CD4-positive, alpha-beta T cell treated with Interferon alpha-2 for 1 hour (primary cell): ENCODE results near the gene FAM43A.

Source experiments
- DNase-seq, 2 donors: peaks; one replicate each; pipeline ENCODE4 v3.0.0-alpha.2; 2020 to 2022

FAM43A gene

DNA sequence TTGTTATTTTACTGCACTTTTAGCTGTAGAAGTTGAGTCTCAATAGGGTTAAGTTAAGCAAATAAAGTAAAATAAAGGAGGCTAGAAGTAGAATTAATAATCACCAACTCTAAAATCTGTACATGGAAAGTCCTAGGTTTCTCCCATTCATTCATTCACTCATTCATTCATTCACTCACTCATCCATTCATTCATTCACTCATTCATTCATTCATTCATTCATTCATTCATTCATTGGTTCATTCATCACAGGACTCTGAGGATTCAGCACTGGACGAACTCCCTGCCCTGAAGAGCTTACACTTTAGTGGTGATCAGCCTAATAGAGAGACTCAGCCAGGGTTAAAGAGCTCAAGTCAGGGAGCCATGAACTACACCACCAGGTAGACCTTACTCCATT lies 9.2 kb upstream of the FAM43A start:
- DNase-seq: no peak

DNA sequence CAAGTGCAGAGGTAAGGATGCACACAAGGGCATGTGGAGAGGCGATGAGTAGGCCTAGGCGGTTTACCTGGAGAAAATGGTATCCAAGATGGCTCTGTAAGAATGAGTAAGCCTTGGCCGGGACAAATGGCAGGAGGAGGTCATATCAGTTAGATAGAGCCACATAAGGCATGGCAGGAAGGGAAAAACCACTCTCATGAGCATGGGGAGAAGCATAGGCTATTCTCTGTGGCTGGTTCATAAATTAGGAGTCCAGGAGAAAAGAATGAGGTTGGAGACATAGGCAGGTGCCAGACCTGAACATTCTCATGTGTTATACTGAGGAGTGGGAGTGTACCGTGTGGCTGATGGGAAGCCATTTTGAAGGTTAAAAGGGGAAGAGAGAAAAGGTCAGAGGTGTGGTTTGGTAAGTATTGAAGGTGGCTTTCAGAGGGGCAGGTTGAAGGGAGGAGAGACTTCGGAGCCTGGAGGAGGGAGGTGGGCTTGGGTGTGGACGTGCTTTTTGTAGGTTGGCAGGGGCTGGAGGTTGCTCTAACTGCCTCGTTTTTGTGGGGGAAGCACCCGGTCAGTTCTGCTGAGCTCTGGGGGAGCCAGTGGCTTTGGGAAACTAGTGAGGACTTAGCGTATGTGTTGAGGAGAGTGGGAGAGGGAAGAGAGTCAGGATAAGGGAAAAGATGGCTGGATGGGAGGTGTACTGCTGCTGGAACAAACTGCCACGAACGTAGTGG lies 4.6 kb upstream of the FAM43A start:
- DNase-seq: no peak

DNA sequence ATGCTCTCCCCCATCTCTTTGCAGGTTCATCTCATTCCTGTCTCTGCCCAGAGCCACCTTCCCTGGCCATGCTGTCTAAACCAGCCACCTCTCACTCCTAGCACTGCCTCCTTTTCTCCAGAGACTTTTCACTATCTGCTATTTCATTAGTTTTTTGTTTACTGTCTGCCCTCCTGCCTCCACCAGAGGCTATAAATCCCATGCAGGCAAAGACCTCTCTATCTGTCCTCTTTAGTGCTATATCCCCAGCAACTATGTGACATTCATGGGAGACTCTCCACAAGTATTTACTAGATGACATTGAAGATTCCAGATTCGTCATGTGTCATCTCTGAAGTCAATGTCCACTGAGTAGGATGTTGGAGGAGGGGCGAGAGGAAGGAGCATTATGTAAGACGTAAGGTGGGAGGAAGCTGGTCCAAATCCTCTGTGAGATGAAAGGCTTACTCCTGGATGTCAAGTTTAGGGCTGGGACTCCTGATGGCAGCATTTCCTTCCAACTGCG lies 3.4 kb upstream of the FAM43A start:
- DNase-seq: no peak

GRCh38 chr3:194682694-194683310 lies 2.9 kb upstream of the FAM43A start:
- peak; percentile 71 to 81 for DNase-seq

GRCh38 chr3:194683380-194683779 lies 2.3 kb upstream of the FAM43A start:
- no peak for DNase-seq

DNA sequence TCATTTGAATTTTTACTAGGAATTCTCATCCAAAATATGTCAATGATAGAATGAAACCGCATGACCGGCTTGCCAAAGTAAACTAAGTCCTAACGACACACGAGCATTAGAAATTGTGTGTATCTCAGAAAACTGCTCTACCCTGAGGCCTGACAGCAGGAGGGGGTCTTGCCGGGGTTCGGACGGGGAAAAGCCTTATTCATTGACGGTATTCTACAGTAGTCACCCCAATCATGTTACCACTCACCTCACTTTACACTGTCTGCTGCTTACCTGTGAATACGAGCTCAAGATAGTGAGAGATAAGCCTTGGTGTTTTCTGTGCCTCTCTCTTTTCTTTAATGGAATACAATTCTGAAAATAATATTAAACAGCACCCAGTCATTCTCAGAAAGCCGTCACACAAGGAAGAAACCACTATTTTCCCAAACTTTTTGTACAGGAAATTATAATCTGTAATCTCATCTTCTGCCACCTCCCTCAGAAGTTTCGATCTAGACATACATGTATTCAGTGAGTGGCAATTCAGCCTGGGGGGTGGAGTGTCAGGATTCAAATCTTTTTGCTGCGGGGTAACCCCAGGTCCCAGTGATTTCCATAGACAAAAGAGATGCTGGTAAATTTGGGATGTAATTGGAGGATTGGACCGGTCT lies 492 bp upstream of the FAM43A start:
- no peak for DNase-seq

GRCh38 chr3:194686414-194686815 lies 732 bp downstream of the FAM43A start:
- DNase-seq: no peak

DNA sequence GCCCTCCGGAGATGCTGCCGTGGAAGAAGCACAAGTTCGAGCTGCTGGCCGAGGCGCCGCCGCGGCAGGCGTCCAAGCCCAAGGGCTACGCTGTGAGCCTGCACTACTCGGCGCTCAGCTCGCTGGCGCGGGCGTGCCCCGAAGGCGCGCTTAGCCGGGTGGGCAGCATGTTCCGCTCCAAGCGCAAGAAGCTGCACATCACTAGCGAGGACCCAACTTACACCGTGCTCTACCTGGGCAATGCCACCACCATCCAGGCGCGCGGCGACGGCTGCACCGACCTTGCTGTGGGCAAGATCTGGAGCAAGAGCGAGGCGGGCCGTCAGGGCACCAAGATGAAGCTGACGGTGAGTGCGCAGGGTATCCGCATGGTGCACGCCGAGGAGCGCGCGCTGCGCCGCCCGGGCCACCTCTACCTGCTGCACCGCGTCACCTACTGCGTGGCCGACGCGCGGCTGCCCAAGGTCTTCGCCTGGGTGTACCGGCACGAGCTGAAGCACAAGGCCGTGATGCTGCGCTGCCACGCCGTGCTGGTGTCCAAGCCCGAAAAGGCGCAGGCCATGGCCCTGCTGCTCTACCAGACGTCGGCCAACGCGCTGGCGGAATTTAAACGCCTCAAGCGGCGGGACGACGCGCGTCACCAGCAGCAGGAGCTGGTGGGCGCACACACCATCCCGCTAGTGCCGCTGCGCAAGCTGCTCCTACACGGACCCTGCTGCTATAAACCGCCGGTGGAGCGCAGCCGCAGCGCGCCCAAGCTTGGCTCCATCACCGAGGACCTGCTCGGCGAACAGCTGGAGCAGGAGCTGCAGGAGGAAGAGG lies 1.3 kb downstream of the FAM43A start:
- peak; percentile 1 to 16 for DNase-seq

GRCh38 chr3:194687638-194688199 lies 2.0 kb downstream of the FAM43A start:
- DNase-seq: peak; percentile 74 to 76

DNA sequence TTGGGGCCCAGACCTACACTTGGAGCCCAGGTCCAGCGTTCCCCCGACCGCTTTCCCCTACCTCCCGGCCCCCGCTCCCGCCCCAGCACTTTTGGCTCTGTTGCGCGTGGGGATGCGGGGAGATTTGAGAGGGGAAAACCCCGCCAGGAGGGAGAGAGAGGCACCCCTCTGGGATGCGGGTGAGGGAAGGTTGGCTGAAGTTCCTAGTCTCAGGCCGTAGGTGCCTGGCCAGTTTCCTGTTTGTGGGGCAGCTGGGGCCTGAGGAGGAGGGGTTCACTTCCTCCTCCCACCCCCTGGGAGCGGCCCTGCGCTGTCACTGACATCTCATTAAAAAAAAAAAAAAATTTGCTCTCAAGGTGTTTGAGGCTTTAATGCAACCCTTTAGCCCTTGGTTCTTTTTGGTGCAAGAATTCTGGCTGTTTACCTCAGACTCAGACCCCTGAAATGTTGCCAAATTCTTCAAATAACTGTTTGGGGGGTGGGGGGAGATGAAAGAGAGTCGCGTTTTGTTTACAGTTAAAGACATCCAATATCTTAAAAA lies 2.6 kb downstream of the FAM43A start:
- peak; percentile 33 to 49 for DNase-seq

DNA sequence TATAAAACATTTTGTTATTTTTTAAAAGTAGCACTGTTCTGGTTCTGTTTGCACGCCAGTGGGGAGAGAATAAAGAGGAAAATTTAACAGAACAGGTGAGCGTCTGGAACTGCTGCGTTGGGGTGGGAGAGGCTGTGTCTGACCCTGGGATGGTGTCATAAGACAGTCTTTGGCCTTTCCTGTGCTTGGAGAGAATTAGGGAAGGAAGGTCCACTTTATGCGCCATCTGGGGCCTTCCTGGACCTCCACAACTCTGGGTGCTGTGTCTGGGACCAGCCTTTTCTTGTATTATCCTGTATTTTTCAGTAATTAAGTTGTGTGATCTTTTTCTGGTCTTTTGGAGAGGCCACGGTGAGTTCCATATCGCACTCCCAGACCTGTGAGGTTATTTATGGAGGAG lies 3.3 kb downstream of the FAM43A start:
- DNase-seq: no peak

- DNase-seq: no peak
Observed at GRCh38 chr3:194689493-194689944, 3.8 kb downstream of the FAM43A start.

- DNase-seq: no peak
Observed at GRCh38 chr3:194690501-194691372, 5.1 kb downstream of the FAM43A start.

DNA sequence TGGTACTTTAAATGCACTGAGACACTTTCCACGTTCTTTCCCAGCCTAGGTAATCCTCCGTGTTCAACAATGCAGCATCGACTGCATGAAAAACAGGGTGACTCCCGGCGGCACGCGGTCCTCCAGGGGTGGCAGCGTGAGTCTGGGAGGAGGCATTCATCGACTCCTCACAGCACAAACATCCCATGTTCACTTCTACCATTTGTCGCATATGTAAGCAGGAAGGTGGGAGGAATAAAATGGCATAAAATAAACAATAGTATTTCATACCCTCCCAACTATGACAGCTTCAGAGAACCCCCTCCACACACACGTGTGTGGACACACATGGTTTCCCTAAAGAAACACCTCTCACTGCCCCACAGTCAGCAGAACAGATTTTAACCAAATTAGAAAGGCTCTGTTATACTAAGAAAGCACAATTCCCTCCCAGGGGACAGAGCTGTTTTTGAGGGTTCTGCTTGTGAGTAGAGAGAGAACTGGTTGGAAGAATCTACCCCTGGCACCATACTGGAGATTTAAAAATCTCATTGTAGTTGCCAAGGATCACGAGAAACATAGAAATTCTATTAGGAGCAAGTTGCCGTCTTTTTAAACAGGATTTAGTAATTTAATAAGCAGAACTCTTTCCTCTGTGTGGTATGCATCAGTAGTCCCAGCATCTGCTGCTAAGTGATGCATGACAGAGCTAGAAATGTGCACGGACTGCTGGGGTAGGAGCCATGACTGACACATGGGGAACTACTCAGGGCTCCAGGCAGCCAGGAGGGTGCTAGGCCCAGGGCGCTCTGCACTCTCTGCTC lies 6.0 kb downstream of the FAM43A start:
- peak in 1 of 2 donors; percentile 43 for DNase-seq

DNA sequence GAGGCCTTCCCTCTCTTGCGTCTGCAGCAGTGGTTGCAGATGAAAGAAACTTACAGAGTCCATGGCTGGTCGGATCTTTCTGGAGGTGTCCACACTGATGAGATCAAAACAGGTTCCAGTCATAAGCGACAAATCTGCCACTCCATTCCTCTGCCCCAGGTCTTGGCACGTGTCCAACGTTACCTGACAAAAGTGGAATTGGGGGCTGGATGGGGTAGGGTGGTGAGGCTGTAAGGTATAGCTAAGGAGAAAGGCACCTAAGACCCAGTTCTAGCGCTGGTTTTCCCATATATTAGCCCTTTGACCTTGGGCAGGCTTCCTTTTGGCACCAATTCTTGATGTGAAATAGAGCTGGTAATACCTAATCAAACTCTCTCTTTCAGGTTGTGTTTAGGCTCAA lies 11.0 kb downstream of the FAM43A start:
- DNase-seq: no peak

- no peak for DNase-seq
Observed at GRCh38 chr3:194702545-194702944, 16.9 kb downstream of the FAM43A start.

DNA sequence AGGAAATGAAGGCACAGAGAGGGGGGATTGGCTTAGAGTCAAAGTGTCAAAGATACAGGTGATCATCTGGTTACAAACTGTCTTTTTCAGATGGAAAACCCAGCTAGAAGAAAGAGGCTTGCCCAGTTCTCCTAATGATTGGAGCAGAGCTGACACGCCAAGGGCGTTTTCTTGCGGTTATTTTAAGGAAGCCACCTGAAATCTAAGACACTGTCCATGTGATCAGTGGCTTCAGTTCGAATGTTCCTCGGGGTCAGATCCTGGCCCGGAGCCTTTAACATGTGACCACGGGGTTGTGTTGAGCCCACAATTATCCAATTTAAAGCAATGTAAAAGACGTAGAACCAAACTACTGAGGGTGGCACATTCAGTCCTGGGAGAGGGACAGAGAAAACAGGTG lies 19.5 kb downstream of the FAM43A start:
- no peak for DNase-seq

GRCh38 chr3:194705761-194706160 lies 20.1 kb downstream of the FAM43A start:
- no peak for DNase-seq

- DNase-seq: no peak
Observed at GRCh38 chr3:194707147-194707540, 21.5 kb downstream of the FAM43A start.

GRCh38 chr3:194711286-194711685 lies 25.6 kb downstream of the FAM43A start:
- DNase-seq: no peak
